ENCODE data around the gene CLEC6A.
"Not testable (repeated sequence)": the region's sequence is repeated elsewhere in the genome, so short reads cannot be mapped to it uniquely, and the experiment has no call there.

The CLEC6A gene

GRCh38 chr12:8455727-8456360 lies at the start of gene CLEC6A:
TSS of gene CLEC6A (plus strand) at chr12:8455962. CDS start at chr12:8456112, 150 bp downstream.
- Mint-ChIP-seq H3K9me3 (no peaks in the 10 kb centered on the region), H3K27ac (no peak within 1 kb of the TSS), H3K4me1 (ENCODE audit: low read depth) (no peaks in the 10 kb centered on the region), H3K36me3 (ENCODE audit: low read depth) (no peaks in the 10 kb centered on the region), H3K4me3 (no peak within 1 kb of the TSS), H3K27me3 (ENCODE audit: low read depth) (peaks cover 22% of the 10 kb centered on the region)
- no peak for DNase-seq (ENCODE audit: low spot score)

DNA sequence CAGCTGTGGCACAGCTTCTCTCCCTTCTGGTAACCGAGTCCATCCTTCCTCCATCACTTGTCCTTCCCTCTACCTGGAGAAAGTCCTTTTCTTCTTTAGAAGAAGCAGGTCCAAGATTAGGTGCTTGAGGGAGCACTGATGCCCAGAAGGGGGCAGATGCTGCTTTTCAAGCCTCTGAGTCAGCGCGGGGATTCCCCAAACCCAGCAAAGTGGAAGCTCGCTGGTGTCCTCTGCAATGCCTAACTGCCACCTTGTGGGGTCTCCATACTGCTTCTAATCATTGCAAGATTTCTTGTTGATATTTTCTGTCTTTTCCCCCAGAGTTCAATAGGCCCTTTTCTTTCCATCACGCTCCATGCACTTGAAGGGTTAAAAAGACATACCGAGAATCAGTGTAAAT lies 36.2 kb upstream of the CLEC6A start:
- H3K36me3 Mint-ChIP-seq (ENCODE audit: low read depth); H3K27ac Mint-ChIP-seq; H3K4me3 Mint-ChIP-seq; H3K27me3 Mint-ChIP-seq (ENCODE audit: low read depth); H3K9me3 Mint-ChIP-seq; H3K4me1 Mint-ChIP-seq (ENCODE audit: low read depth); DNase-seq (ENCODE audit: low spot score): not testable (repeated sequence)

DNA sequence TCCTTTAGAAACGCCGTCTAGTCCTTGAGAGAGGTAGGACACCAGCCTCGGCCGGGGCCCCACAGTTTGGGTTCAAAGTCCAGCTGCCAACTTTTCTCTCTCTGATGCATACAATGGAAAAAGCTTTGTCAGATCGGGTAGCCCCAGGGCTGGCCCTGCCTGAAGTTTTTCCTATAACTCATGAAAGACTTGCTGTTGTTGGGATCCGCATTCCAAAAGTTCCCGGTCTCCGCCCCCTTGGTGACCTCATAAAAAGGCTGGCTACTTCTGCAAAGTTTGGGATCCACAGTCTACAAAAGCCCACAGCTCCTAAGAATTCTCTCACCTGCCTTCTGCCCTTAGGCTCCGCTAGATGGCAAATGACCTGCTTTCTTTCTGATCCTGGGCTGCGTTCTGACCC lies 35.3 kb upstream of the CLEC6A start:
- Mint-ChIP-seq H3K4me1 (ENCODE audit: low read depth) (no peaks in the 10 kb centered on the region), H3K36me3 (ENCODE audit: low read depth) (no peaks in the 10 kb centered on the region), H3K4me3 (no peak overlapping the region), H3K27me3 (ENCODE audit: low read depth) (no peaks in the 10 kb centered on the region), H3K9me3 (no peaks in the 10 kb centered on the region), H3K27ac (no peak overlapping the region)
- no peak for DNase-seq (ENCODE audit: low spot score)

GRCh38 chr12:8444536-8445278 lies 11.1 kb upstream of the CLEC6A start:
- not testable (repeated sequence) for H3K27ac Mint-ChIP-seq; H3K9me3 Mint-ChIP-seq; H3K4me1 Mint-ChIP-seq (ENCODE audit: low read depth); H3K4me3 Mint-ChIP-seq; H3K36me3 Mint-ChIP-seq (ENCODE audit: low read depth); H3K27me3 Mint-ChIP-seq (ENCODE audit: low read depth); DNase-seq (ENCODE audit: low spot score)

DNA sequence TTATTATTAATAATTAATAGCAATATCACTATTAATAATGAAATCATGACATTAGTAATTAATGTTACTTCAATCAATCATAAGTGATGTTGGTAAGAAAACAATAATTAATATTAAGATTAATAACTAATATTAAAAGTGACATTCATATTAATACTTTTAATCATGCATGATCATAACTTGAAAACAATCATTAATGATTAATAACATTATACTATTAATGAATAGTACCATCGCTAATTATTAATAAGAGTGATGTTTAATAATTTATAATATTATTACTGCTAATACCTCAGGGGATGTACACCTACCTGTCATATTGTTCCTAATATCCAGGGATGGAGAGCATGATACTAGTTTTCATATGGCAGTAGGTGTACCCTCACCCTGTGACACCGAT lies 10.0 kb upstream of the CLEC6A start:
- no peaks in the 10 kb centered on the region for H3K27me3 Mint-ChIP-seq (ENCODE audit: low read depth)
- H3K4me3 Mint-ChIP-seq: no peak overlapping the region
- no peak overlapping the region for H3K27ac Mint-ChIP-seq
- H3K4me1 Mint-ChIP-seq (ENCODE audit: low read depth): no peaks in the 10 kb centered on the region
- no peaks in the 10 kb centered on the region for H3K36me3 Mint-ChIP-seq (ENCODE audit: low read depth)
- H3K9me3 Mint-ChIP-seq: no peaks in the 10 kb centered on the region
- DNase-seq (ENCODE audit: low spot score): no peak

DNA sequence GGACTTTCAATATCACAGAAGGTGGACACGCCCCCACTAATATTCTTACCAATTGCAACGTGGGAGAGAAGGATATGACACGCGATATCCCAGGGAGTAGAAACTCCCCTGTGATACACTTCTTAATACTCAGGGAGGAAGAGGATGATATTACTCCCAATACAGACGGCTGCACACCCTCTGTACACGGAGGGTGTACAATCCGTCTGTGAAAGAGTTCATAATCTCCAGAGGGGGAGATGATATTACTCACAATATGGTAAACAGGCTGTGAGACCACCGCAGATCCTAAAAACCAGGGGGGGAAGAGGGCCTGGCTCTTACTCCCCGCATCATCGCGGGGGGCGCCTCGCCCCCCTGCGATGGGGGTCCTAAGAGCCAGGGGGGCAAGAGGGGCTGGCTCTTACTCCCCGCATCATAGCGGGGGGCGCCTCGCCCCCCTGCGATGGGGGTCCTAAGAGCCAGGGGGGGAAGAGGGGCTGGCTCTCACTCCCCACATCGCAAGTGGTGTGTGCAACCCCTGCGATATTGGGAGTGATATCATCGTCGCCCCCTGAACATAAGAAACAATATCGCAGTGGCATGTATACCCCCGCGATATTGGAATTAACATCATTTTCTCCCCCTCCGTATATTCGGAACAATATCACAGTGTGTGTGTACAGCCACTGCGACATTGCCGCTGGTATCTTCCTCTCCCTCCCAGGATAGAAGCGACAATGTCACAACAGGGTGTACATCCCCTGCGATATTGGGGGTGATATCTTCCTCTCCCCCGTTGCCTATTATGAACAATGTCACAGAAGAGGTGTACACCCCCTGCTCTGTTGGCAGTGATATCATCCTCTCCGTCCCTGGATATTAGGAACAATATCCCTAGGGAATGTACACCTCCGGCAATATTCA lies 8.9 kb upstream of the CLEC6A start:
- DNase-seq (ENCODE audit: low spot score): no peak
- Mint-ChIP-seq H3K9me3 (no peaks in the 10 kb centered on the region), H3K27me3 (ENCODE audit: low read depth) (no peaks in the 10 kb centered on the region), H3K4me1 (ENCODE audit: low read depth) (no peaks in the 10 kb centered on the region), H3K4me3 (no peak overlapping the region), H3K36me3 (ENCODE audit: low read depth) (no peaks in the 10 kb centered on the region), H3K27ac (no peak overlapping the region)

- DNase-seq (ENCODE audit: low spot score): no peak
- Mint-ChIP-seq H3K4me1 (ENCODE audit: low read depth) (no peaks in the 10 kb centered on the region), H3K4me3 (no peak overlapping the region), H3K36me3 (ENCODE audit: low read depth) (no peaks in the 10 kb centered on the region), H3K27ac (no peak overlapping the region), H3K27me3 (ENCODE audit: low read depth) (peaks cover 4% of the 10 kb centered on the region), H3K9me3 (no peaks in the 10 kb centered on the region)
Measured at GRCh38 chr12:8449355-8449859, 6.4 kb upstream of the CLEC6A start.

GRCh38 chr12:8452036-8452435 lies 3.7 kb upstream of the CLEC6A start:
- Mint-ChIP-seq H3K36me3 (ENCODE audit: low read depth) (no peaks in the 10 kb centered on the region), H3K4me3 (no peak overlapping the region), H3K27ac (no peak overlapping the region), H3K27me3 (ENCODE audit: low read depth) (peaks cover 15% of the 10 kb centered on the region), H3K9me3 (no peaks in the 10 kb centered on the region), H3K4me1 (ENCODE audit: low read depth) (no peaks in the 10 kb centered on the region)
- no peak for DNase-seq (ENCODE audit: low spot score)

DNA sequence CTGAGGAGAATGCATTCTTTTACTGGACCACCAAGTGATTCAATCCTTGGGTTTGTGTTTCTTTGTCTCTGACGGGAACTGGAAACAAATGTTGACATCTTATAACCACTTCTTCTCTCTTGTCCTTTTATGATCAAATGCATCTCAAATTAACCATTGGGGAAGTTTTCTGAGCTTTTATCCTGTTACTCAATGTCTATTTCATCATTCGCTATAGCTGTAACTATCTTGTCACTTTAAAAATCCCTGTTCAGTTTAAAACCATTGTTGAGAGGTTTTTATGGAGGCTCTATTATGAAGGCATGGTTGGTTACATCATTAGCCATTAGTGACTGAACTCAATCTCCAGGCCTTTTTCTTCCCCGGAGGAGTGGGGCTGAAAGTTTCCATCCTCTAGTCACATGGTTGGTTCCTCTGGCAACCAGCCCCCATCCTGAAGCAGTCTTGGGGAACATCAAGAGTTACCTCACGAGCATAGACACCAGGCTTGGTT lies 2.7 kb upstream of the CLEC6A start:
- Mint-ChIP-seq H3K36me3 (ENCODE audit: low read depth) (no peaks in the 10 kb centered on the region), H3K27me3 (ENCODE audit: low read depth) (peaks cover 21% of the 10 kb centered on the region), H3K9me3 (no peaks in the 10 kb centered on the region), H3K27ac (no peak overlapping the region), H3K4me3 (no peak overlapping the region), H3K4me1 (ENCODE audit: low read depth) (no peaks in the 10 kb centered on the region)
- no peak for DNase-seq (ENCODE audit: low spot score)

DNA sequence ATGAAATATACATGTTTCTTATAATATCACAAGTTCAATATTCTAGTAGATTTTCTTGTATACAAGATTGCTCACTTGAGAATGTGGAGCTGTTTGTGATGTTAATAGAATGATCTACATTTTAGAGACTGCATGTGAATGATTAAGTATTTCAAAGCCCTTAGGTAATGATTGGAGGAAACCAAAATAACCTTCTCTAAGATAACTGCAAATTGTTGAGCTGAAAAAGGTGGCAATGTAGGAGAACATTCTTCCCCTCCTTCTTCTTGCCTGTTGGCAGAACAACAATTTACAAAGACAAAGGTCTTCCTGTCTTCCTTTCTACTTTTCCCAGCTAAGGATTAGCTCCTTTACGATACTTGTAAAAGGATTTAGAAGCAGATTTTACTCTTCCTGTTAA lies 2.0 kb upstream of the CLEC6A start:
- Mint-ChIP-seq H3K36me3 (ENCODE audit: low read depth) (no peaks in the 10 kb centered on the region), H3K4me1 (ENCODE audit: low read depth) (no peaks in the 10 kb centered on the region), H3K27ac (no peak overlapping the region), H3K27me3 (ENCODE audit: low read depth) (peaks cover 22% of the 10 kb centered on the region), H3K9me3 (no peaks in the 10 kb centered on the region), H3K4me3 (no peak overlapping the region)
- no peak for DNase-seq (ENCODE audit: low spot score)

DNA sequence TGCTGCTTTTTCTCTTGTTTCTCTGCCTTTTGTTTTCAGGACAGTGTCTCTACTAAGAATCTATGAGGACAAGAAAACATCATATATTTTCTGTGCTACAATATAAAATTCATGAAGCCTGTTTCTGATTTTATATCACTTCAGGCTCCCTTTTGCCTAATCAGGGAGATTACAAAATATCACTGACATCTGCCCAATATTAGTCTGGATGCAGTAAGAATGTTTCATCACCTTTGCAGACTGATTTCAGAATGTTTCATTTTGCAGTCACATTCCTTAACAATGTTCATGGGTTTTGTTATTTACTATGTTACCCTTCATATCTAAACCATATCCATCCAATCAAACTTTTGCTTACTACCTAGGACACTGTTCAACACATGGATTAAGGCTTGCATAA lies 491 bp upstream of the CLEC6A start:
- H3K27ac Mint-ChIP-seq: no peak overlapping the region
- H3K36me3 Mint-ChIP-seq (ENCODE audit: low read depth): no peaks in the 10 kb centered on the region
- no peak for DNase-seq (ENCODE audit: low spot score)
- H3K4me1 Mint-ChIP-seq (ENCODE audit: low read depth): no peaks in the 10 kb centered on the region
- no peaks in the 10 kb centered on the region for H3K9me3 Mint-ChIP-seq
- H3K4me3 Mint-ChIP-seq: no peak overlapping the region
- H3K27me3 Mint-ChIP-seq (ENCODE audit: low read depth): peaks cover 22% of the 10 kb centered on the region

- Mint-ChIP-seq H3K27me3 (ENCODE audit: low read depth) (peaks cover 8% of the 10 kb centered on the region), H3K4me1 (ENCODE audit: low read depth) (no peaks in the 10 kb centered on the region), H3K9me3 (no peaks in the 10 kb centered on the region), H3K27ac (no peak overlapping the region), H3K4me3 (no peak overlapping the region), H3K36me3 (ENCODE audit: low read depth) (no peaks in the 10 kb centered on the region)
- DNase-seq (ENCODE audit: low spot score): no peak
Measured at GRCh38 chr12:8461426-8461825, 5.7 kb downstream of the CLEC6A start.

GRCh38 chr12:8465301-8465996 lies 9.7 kb downstream of the CLEC6A start:
- Mint-ChIP-seq H3K9me3 (no peaks in the 10 kb centered on the region), H3K4me3 (no peak overlapping the region), H3K36me3 (ENCODE audit: low read depth) (no peaks in the 10 kb centered on the region), H3K4me1 (ENCODE audit: low read depth) (no peaks in the 10 kb centered on the region), H3K27ac (no peak overlapping the region), H3K27me3 (ENCODE audit: low read depth) (peaks cover 20% of the 10 kb centered on the region)
- no peak for DNase-seq (ENCODE audit: low spot score)
